HG02981 (cell line): ENCODE results near the gene RARG.

Experiments used
- ATAC-seq: cut with Tn5 transposase; IDR thresholded peaks from one replicate; pipeline ENCODE4 v1.9.1; 2021; ENCODE audit warnings: mild to moderate bottlenecking, moderate library complexity; ENCODE audit not compliant: unreplicated experiment

RARG gene

DNA sequence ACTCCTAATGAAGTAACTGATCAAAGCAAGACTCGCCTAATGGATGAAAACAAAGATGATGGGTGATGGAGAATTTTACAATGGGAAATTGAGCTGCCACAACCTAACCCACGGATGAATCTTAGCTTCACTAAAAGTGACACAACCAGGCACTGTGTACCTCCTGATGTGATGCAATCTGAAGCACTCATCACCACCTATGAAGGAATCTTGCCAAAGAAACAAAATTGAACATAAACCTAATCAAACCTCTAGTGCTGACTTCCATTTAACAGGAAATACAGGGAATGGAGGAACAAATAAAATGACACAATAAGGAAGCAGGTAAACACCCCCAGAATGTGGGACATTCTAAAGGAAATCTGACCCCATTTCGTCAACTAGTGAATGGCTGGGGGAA lies 13.3 kb upstream of the RARG start:
- no peak for ATAC-seq

DNA sequence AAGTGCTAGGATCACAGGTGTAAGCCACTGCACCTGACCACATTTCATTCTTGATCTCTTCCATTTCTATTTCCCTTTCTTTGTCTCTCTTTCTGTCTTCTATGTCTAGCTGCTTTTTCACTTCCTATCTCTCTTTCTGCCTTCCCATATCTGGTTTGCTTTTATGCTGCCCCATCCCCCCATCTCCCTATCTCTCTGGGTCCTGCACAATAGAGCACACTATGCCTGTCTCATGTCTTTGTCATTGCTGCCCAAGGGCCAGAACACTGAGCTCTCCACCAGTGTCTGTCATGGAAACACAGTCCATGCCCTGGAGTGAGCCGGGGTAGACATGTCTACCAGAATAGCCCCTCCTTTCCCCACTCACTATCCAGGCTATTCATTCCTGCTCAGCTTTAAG lies 12.3 kb upstream of the RARG start:
- no peak for ATAC-seq

DNA sequence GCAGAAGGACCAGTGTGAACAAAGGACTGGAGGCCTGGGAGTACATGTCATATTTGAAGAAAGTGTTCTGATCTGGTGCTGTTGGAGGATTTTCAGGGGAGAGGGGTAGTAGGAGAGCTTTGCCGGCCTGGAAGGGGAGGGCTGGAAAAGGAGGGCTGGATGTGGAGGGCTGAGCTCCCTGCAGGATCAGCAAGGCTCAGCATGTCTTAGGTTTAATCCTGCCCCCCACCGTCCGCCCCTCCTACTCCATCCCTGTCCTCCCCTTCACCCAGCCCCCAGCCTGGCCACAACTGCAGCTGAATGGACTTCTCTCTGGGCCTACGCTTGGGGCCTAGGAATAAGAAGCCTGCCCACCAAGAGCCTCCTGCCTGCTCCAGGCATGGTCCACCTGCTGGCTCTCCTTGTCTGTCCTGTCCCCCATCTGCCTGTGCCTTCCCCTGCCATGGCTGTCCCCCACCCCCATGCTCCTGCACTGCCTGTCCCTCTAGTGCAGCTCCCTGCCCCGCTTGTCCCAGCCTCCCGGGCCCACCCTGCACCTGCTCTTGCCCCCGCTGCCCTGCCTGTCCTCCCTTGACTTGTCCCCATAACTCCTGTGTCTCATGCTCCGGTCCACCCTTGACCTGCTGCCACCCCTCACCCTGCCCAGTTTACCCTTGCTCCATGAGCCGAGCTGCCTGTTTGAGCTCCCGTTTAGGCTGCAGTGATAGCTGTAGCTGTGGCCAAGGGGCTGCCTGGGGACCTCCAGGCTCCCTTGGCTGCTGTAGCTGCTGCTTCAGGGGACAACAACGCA lies 9.8 kb upstream of the RARG start:
- ATAC-seq: no peak

- no peak for ATAC-seq
Observed at GRCh38 chr12:53239643-53240258, 7.7 kb upstream of the RARG start.

- no peak for ATAC-seq
Observed at GRCh38 chr12:53236443-53237111, 4.6 kb upstream of the RARG start.

- ATAC-seq: no peak
Observed at GRCh38 chr12:53235742-53236442, 3.9 kb upstream of the RARG start.

- ATAC-seq: no peak
Observed at GRCh38 chr12:53235164-53235563, 3.2 kb upstream of the RARG start.

DNA sequence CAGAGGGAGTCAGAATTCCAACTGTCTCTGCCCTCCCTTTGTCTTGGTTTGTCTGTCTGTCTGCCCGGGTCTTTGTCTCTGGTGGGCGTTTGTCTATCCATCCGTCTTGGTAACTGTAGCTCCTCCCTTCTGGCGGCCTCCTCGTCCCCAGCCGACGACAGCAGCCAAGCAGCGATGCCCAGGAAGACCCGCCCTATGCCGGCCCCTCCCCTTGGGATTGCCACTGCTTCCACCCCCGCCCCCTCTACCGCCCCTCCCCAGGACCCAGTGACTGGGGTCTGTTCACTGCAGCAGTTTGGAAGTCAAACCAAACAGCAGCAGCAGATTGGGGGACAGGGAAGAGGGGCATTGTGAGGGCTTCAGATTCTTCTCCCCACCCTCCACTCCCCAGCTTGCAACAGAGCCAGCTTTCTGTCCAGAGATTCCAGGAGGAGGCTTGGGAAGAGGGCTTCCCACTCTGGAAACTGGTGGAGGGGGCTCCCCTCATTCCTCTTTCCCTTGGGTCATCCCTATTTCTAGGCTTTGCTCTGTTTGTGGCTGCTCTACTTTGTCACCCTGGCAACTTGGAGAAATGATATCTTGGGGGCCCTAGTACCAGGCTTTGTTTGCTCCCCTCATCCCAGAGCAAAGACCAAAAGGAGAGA lies 2.4 kb upstream of the RARG start:
- no peak for ATAC-seq

DNA sequence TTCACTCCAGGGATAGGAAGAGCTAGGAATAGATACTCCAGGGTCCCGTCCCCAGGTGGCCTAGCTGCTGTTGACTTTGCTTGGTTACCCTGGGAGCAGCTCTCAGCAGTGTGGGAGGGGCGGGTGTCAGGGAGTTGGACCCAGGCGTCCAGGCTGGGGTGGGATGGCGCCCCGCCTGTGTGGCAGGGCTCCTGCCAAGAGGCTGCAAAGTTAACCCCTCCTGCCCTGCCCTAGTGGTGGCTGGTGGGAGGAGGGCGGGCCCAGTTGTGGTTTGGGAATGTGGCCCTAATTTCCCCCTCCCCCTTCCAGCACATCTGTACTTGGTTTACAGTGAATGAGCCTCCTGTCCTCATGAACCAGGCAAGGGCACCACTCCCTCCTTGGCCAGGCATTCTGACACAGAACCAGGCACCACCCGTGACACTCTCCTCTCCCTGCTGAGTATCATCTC lies 1.7 kb upstream of the RARG start:
- no peak for ATAC-seq

DNA sequence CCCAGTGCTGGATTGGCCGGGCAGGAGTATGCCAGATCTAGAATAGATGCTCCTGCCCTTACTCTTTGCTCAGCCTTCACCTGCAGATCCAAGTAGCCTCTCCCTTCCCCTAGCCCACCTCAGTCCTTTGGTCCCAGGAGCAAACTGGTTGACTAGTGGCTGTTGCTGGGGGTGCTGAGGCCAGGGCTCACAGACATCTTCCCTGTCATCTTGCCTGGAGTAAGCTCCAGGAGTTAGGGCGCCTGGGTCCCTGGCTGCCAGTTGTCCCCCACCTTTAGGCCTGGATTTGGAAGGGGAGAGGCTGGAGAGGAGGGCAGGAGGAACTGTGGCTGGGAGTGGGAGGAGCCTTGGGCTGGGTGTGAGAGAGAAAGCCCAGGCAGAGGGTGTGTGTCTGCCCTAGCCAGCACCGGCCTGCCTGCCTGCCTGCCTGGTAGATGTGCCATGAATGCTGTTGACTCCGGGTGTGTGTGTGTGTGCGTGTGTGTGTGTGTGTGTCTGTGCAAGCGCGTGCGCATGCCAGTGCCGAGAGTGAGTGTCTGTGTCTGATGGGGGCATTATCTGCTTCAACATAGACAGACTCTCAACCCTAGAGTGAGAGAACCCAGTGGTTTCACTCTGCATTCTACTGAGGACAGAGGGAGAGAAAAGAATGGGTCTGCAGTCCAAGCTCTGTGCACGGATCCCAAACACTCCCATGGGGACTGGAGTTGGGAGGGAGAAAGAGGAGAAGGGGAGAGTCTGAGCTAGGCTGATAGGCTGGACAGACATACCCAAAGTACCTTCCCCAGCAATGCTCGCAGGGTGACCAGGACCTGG lies 845 bp upstream of the RARG start:
- ATAC-seq: no peak

- ATAC-seq: no peak
Observed at GRCh38 chr12:53231671-53231920, 413 bp downstream of the RARG start.

- no peak for ATAC-seq
Observed at GRCh38 chr12:53230108-53230845, 1.7 kb downstream of the RARG start.

- no peak for ATAC-seq
Observed at GRCh38 chr12:53229454-53229853, 2.6 kb downstream of the RARG start.

GRCh38 chr12:53227836-53228235 lies 4.2 kb downstream of the RARG start:
- ATAC-seq: no peak

DNA sequence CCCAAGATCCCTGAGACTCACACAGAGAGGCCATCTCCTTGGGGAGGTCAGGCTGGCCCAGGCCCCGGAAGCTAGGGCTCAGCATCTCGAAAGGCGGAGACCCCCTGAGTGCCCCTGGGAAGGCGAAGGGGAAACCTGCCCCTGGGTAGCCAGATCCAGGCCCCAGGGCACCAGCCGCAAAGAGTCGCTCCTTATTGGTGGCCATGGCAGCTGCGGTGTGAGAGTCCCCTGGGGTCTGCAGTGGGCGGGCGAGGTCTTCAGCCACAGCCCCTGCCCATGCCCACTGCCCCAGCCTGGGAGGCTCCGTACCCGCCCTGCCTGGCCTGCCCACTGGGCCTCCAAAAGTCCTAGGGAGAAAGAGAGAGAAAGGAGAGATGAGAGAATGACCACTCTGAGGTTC lies 4.7 kb downstream of the RARG start:
- no peak for ATAC-seq

DNA sequence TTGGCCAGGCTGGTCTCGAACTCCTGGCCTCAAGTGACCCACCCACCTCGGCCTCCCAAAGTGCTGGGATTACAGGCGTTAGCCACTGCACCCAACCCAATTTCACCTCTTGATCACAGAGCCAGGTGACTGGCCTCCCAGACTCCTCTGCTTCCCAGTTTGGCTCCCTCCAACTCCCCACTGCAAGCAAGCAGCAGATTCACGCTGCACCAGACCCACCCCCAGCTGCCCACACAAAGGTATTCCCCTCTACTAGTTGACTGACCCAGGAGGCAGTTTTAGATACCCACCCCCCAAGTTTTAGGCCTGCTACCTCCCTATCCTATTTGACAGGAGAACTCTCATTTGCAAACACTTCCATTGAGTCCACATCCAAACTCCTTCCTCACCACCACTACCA lies 5.2 kb downstream of the RARG start:
- no peak for ATAC-seq

DNA sequence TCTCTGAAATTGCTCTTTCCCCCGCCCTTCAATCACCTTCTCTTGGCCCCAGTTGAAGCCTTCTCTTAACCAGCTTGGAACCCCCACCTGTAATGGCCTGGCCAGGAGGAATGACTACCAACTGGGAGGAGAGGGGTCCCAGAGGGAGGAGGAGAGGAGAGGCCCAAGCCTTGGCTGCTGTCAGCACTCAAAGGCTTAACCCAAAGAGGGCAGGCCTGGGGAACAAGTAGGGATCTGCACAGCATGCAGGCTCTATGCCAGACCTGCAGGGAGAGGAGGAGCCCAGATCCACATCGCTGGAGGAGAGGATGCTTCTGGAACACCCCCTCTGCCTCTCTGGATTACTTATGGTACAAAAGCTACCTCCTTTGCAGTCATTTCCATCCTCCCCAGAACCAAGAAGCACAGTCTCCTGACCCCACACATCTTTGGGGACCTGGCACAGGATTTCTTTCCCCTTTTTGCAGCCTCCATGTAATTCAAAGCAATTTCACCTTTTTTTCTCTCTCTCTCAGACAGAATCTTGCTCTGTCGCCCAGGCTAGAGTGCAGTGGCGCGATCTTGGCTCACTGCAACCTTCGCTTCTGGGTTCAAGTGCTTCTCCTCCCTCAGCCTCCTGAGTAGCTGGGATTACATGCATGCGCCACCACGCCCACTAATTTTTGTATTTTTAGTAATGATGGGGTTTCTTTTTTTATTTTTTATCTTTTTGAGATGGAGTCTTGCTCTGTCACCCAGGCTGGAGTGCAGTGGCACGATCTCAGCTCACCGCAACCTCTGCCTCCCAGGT lies 6.2 kb downstream of the RARG start:
- ATAC-seq: no peak

DNA sequence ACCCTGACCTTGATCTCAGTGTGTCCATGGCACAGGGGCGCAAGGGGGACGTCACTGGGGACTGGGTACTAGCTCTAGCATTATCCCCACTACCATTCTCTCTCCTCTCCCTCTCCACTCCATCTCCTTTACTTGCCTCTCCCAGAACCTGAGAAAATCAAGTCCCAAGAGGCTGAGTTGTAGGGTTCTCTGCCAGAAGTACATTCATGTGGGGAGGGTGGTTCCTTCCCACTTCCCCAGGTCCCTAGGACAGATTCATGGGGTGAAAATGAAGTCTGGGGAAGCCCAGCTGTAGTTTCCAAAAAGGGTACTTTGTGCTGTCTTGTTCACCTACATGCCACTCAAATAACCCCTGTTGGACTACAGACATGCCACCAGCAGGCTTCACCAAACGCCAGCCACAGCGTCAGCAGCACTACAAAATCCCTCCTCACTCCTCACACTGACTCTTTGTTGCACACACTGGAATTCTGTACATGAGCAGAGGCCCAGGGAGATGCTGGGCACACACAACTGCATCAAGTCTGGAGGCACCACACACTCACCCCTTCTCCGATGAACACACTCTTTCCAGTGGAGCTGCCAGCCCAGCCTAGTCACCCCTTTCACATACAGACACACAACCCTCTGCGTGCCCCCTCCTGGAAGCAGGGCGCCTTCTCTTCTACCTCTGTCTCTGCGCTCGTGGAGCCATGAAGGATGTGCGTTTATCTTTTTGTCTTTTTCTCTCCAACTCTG lies 6.9 kb downstream of the RARG start:
- ATAC-seq: no peak
